ENCODE results near the gene HSPB7. TPM values are rescaled to one million over a fixed set of nuclear protein-coding genes. Genes with fewer than 3 reads are reported as not detected.

The HSPB7 gene
- total and polyA plus RNA-seq, 2 experiments from 2014 or later = 0.13 TPM; not detected in 1

- TF ChIP-seq, protein P1, sequence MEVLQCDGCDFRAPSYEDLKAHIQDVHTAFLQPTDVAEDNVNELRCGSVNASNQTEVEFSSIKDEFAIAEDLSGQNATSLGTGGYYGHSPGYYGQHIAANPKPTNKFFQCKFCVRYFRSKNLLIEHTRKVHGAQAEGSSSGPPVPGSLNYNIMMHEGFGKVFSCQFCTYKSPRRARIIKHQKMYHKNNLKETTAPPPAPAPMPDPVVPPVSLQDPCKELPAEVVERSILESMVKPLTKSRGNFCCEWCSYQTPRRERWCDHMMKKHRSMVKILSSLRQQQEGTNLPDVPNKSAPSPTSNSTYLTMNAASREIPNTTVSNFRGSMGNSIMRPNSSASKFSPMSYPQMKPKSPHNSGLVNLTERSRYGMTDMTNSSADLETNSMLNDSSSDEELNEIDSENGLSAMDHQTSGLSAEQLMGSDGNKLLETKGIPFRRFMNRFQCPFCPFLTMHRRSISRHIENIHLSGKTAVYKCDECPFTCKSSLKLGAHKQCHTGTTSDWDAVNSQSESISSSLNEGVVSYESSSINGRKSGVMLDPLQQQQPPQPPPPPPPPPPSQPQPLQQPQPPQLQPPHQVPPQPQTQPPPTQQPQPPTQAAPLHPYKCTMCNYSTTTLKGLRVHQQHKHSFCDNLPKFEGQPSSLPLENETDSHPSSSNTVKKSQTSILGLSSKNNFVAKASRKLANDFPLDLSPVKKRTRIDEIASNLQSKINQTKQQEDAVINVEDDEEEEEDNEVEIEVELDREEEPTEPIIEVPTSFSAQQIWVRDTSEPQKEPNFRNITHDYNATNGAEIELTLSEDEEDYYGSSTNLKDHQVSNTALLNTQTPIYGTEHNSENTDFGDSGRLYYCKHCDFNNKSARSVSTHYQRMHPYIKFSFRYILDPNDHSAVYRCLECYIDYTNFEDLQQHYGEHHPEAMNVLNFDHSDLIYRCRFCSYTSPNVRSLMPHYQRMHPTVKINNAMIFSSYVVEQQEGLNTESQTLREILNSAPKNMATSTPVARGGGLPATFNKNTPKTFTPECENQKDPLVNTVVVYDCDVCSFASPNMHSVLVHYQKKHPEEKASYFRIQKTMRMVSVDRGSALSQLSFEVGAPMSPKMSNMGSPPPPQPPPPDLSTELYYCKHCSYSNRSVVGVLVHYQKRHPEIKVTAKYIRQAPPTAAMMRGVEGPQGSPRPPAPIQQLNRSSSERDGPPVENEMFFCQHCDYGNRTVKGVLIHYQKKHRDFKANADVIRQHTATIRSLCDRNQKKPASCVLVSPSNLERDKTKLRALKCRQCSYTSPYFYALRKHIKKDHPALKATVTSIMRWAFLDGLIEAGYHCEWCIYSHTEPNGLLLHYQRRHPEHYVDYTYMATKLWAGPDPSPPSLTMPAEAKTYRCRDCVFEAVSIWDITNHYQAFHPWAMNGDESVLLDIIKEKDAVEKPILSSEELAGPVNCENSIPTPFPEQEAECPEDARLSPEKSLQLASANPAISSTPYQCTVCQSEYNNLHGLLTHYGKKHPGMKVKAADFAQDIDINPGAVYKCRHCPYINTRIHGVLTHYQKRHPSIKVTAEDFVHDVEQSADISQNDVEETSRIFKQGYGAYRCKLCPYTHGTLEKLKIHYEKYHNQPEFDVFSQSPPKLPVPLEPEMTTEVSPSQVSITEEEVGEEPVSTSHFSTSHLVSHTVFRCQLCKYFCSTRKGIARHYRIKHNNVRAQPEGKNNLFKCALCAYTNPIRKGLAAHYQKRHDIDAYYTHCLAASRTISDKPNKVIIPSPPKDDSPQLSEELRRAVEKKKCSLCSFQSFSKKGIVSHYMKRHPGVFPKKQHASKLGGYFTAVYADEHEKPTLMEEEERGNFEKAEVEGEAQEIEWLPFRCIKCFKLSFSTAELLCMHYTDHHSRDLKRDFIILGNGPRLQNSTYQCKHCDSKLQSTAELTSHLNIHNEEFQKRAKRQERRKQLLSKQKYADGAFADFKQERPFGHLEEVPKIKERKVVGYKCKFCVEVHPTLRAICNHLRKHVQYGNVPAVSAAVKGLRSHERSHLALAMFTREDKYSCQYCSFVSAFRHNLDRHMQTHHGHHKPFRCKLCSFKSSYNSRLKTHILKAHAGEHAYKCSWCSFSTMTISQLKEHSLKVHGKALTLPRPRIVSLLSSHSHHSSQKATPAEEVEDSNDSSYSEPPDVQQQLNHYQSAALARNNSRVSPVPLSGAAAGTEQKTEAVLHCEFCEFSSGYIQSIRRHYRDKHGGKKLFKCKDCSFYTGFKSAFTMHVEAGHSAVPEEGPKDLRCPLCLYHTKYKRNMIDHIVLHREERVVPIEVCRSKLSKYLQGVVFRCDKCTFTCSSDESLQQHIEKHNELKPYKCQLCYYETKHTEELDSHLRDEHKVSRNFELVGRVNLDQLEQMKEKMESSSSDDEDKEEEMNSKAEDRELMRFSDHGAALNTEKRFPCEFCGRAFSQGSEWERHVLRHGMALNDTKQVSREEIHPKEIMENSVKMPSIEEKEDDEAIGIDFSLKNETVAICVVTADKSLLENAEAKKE (CRISPR knock-in tag; IDR thresholded peaks at IDR 0.05) = no peak
- TF ChIP-seq POLR2AphosphoS5 (IDR thresholded peaks at IDR 0.05; ENCODE audit: low read depth) = no peak
- no peak for TF ChIP-seq EZH2phosphoT487 (IDR thresholded peaks at IDR 0.05; ENCODE audit: unreplicated experiment)
- TF ChIP-seq, protein P2, sequence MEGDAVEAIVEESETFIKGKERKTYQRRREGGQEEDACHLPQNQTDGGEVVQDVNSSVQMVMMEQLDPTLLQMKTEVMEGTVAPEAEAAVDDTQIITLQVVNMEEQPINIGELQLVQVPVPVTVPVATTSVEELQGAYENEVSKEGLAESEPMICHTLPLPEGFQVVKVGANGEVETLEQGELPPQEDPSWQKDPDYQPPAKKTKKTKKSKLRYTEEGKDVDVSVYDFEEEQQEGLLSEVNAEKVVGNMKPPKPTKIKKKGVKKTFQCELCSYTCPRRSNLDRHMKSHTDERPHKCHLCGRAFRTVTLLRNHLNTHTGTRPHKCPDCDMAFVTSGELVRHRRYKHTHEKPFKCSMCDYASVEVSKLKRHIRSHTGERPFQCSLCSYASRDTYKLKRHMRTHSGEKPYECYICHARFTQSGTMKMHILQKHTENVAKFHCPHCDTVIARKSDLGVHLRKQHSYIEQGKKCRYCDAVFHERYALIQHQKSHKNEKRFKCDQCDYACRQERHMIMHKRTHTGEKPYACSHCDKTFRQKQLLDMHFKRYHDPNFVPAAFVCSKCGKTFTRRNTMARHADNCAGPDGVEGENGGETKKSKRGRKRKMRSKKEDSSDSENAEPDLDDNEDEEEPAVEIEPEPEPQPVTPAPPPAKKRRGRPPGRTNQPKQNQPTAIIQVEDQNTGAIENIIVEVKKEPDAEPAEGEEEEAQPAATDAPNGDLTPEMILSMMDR (conservative IDR thresholded peaks at IDR 0.05; ENCODE audit: low read depth in 2 of 2) = no peak
- no peak for TF ChIP-seq ZNF331 (CRISPR knock-in tag; IDR thresholded peaks at IDR 0.05; ENCODE audit: low read depth)
- TF ChIP-seq STAT1 (IDR thresholded peaks at IDR 0.05; ENCODE audit: unreplicated experiment) = no peak
Observed at GRCh38 chr1:16023050-16023653, 5.3 kb upstream of the HSPB7 start (continued).

- Mint-ChIP-seq H3K27ac (no peak overlapping the region), H3K36me3 (ENCODE audit: low read depth) (no peaks in the 10 kb centered on the region), H3K27me3 (ENCODE audit: insufficient read depth, low read depth, poor library complexity) (peaks cover 28% of the 10 kb centered on the region), H3K4me1 (peaks cover 20% of the 10 kb centered on the region), H3K9me3 (no peaks in the 10 kb centered on the region), H3K4me3 (no peak overlapping the region)
- no peaks in the 10 kb centered on the region for H3K9me2 ChIP-seq (ENCODE audit: insufficient read depth)
- no peaks in the 10 kb centered on the region for H3K79me2 ChIP-seq (replicated peaks; ENCODE audit: insufficient read depth)
- H3K27ac ChIP-seq (ENCODE audit: low read depth) = no peak overlapping the region
- no peak for DNase-seq (ENCODE audit: low spot score)
- no peak overlapping the region for H3K4me2 ChIP-seq
- no peak overlapping the region for H2AFZ ChIP-seq
- no peaks in the 10 kb centered on the region for H3K36me3 ChIP-seq (ENCODE audit: insufficient read depth)
- ATAC-seq = no peak
- H3K4me3 ChIP-seq = no peak overlapping the region
- H3K27me3 ChIP-seq (ENCODE audit: insufficient read depth) = no peaks in the 10 kb centered on the region
- peaks cover 10% of the 10 kb centered on the region for H3K4me1 ChIP-seq (ENCODE audit: insufficient read depth)
- no peaks in the 10 kb centered on the region for H4K20me1 ChIP-seq (replicated peaks; ENCODE audit: insufficient read depth)
- H3F3A ChIP-seq (replicated peaks; ENCODE audit: low read depth) = no peaks in the 10 kb centered on the region
- TF ChIP-seq EZH2phosphoT487 (IDR thresholded peaks at IDR 0.05; ENCODE audit: unreplicated experiment) = no peak
- no peak for TF ChIP-seq REST (IDR thresholded peaks at IDR 0.05; ENCODE audit: unreplicated experiment)
- no peak for TF ChIP-seq STAT1 (IDR thresholded peaks at IDR 0.05; ENCODE audit: unreplicated experiment)
- no peak for TF ChIP-seq NANOG (IDR thresholded peaks at IDR 0.05; ENCODE audit: borderline replicate concordance)
- TF ChIP-seq ZNF331 (CRISPR knock-in tag; IDR thresholded peaks at IDR 0.05; ENCODE audit: low read depth) = no peak
- TF ChIP-seq POLR2AphosphoS5 (IDR thresholded peaks at IDR 0.05; ENCODE audit: low read depth) = no peak
- TF ChIP-seq ZNF114 (CRISPR knock-in tag; IDR thresholded peaks at IDR 0.05) = no peak
Observed at GRCh38 chr1:16022393-16022792, 4.5 kb upstream of the HSPB7 start.
